ENCODE measurements around the gene WWOX.

DNA sequence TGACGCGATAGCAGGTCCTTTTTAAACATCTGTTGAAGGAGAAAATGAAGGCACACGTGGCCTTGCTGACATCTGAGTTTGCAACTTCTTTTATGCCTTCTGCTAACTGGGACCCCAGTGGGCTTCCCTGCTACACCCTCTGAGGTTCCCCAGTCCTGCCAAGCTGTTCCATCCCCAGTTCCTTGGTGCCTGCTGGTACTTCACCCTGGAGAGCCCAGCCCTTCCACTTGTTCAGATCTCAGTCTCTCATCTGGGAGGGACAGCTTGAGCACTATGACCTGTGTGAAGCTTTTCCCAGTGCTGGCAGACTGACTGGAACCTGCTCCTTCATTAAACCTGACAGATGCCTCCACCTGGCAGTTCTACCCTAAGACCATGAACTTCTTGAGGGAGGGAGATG is 95.5 kb downstream of the WWOX start:
- TF ChIP-seq CTCF (IDR thresholded peaks at IDR 0.05; ENCODE audit: extremely low read depth in 1 of 2, insufficient read depth in 1 of 2, low read depth in 1 of 2, low read length in 2 of 2) (no peak), EZH2 (IDR thresholded peaks at IDR 0.05; ENCODE audit: borderline replicate concordance, low read depth, low read length, severe bottlenecking) (no peak), JUN (IDR thresholded peaks at IDR 0.05; ENCODE audit: borderline replicate concordance, insufficient read depth, insufficient read length, low read depth) (no peak), POLR2AphosphoS5 (IDR thresholded peaks at IDR 0.05; ENCODE audit: insufficient read depth, low read depth, low read length) (no peak), POLR2A (IDR thresholded peaks at IDR 0.05; ENCODE audit: low read depth, low read length) (no peak)
